ENCODE data around the gene ADK. TPM values are rescaled to one million over a fixed set of nuclear protein-coding genes. Genes with fewer than 3 reads are reported as not detected.
A peak's percentile ranks its signal among the peaks of the same experiment; 100 is the strongest.

The ADK gene
- total RNA-seq, result 47.4 and 50.8 TPM in 2 replicates

GRCh38 chr10:74150990-74151878 is at the start of gene ADK:
TSS of gene ADK (plus strand) at chr10:74151221. CDS start at chr10:74151279, 58 bp downstream.
- intact Hi-C loops (cut with micrococcal nuclease), result loop anchor here (1.0 to 5.0 kb wide), 12 partner anchors 25 to 1083 kb away; partner anchors contain the start of genes KAT6B, SAMD8, SEC24C and VCL
- DNase-seq (ENCODE audit: low spot score), result peak; percentile 99
- H3K4me3 Mint-ChIP-seq, result no peak within 1 kb of the TSS
- H3K4me1 Mint-ChIP-seq (ENCODE audit: low read depth), result peaks cover 29% of the 10 kb centered on the region
- H3K27me3 Mint-ChIP-seq (ENCODE audit: insufficient read depth), result no peaks in the 10 kb centered on the region
- H3K36me3 Mint-ChIP-seq (ENCODE audit: low read depth), result peaks cover 8% of the 10 kb centered on the region
- no peaks in the 10 kb centered on the region for H3K9me3 Mint-ChIP-seq
- H3K27ac Mint-ChIP-seq, result peak within 1 kb of the TSS; percentile 69

GRCh38 chr10:74103560-74104258 is 47.3 kb upstream of the ADK start:
- H3K4me1 Mint-ChIP-seq (ENCODE audit: low read depth), result peaks cover 7% of the 10 kb centered on the region
- intact Hi-C loops (cut with micrococcal nuclease), result loop anchor here (1.0 kb wide), 2 partner anchors 217 to 254 kb away; no protein-coding TSS in a partner anchor
- H3K27me3 Mint-ChIP-seq (ENCODE audit: insufficient read depth), result no peaks in the 10 kb centered on the region
- no peak overlapping the region for H3K4me3 Mint-ChIP-seq
- H3K36me3 Mint-ChIP-seq (ENCODE audit: low read depth), result peaks cover 39% of the 10 kb centered on the region
- no peaks in the 10 kb centered on the region for H3K9me3 Mint-ChIP-seq
- DNase-seq (ENCODE audit: low spot score), result no peak
- no peak overlapping the region for H3K27ac Mint-ChIP-seq

DNA sequence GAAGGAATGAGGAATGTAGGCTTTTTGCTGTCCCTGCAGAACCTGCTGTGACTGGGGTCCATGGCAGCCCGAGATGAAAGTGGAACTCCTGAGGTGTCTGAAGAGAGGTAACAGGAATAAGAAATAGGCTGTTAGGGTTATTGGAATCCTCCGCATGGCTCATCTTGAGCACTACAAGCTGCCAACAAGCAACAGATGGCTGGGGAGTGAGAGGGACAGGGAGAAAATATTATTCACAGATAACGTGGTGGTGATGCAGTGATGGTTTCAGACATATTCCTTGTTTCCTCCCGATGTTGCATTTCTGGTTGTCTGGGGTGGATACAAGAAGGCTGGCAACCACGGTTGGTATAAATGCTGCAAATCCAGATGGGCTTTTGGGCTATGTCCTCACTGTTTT is 46.5 kb upstream of the ADK start:
- H3K36me3 Mint-ChIP-seq (ENCODE audit: low read depth), result peaks cover 36% of the 10 kb centered on the region
- no peaks in the 10 kb centered on the region for H3K9me3 Mint-ChIP-seq
- peaks cover 6% of the 10 kb centered on the region for H3K4me1 Mint-ChIP-seq (ENCODE audit: low read depth)
- DNase-seq (ENCODE audit: low spot score), result no peak
- no peak overlapping the region for H3K4me3 Mint-ChIP-seq
- intact Hi-C loops (cut with micrococcal nuclease), result no loop called here
- no peaks in the 10 kb centered on the region for H3K27me3 Mint-ChIP-seq (ENCODE audit: insufficient read depth)
- H3K27ac Mint-ChIP-seq, result no peak overlapping the region

DNA sequence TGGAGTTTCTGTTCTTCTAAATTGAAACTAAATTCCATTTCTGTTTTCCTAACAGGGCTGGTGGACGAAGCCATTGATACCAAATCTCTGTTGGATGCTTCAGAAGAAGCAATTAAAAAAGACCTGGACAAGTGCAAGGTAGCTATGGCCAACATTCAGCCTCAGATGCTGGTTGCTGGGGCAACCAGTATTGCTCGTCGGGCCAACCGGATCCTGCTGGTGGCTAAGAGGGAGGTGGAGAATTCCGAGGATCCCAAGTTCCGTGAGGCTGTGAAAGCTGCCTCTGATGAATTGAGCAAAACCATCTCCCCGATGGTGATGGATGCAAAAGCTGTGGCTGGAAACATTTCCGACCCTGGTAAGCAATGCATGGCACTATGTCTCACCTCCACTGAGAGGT is 46.0 kb upstream of the ADK start:
- H3K36me3 Mint-ChIP-seq (ENCODE audit: low read depth), result peaks cover 36% of the 10 kb centered on the region
- no peaks in the 10 kb centered on the region for H3K27me3 Mint-ChIP-seq (ENCODE audit: insufficient read depth)
- H3K9me3 Mint-ChIP-seq, result no peaks in the 10 kb centered on the region
- DNase-seq (ENCODE audit: low spot score), result no peak
- H3K27ac Mint-ChIP-seq, result no peak overlapping the region
- peaks cover 11% of the 10 kb centered on the region for H3K4me1 Mint-ChIP-seq (ENCODE audit: low read depth)
- intact Hi-C loops (cut with micrococcal nuclease), result no loop called here
- no peak overlapping the region for H3K4me3 Mint-ChIP-seq

GRCh38 chr10:74107391-74107790 is 43.6 kb upstream of the ADK start:
- no peak overlapping the region for H3K27ac Mint-ChIP-seq
- intact Hi-C loops (cut with micrococcal nuclease), result no loop called here
- peaks cover 50% of the 10 kb centered on the region for H3K36me3 Mint-ChIP-seq (ENCODE audit: low read depth)

DNA sequence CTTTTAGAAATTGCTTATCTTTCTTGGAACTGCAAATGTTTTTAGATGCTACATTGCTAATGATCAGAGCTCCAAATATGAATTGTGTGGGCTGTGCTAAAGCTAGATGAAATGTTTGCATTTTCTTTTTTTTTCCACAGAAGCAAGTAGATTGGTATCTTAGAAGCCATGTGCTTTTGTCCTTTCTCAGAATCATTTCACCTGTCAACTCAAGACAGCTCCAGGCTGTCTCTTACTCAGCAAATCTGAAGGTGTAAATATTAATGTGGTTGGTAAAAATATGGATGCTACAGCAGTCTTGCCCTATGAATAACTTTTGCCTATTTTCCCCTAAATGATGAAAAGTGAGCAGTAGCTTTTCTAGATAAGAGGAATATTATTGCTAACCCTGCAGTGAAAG is 41.6 kb upstream of the ADK start:
- Mint-ChIP-seq H3K36me3 (ENCODE audit: low read depth) (peaks cover 60% of the 10 kb centered on the region), H3K9me3 (no peaks in the 10 kb centered on the region), H3K27me3 (ENCODE audit: insufficient read depth) (no peaks in the 10 kb centered on the region), H3K4me1 (ENCODE audit: low read depth) (peaks cover 11% of the 10 kb centered on the region), H3K4me3 (no peak overlapping the region), H3K27ac (no peak overlapping the region)
- intact Hi-C loops (cut with micrococcal nuclease), result no loop called here
- DNase-seq (ENCODE audit: low spot score), result no peak

More at GRCh38 chr10:74107391-74107790, 43.6 kb upstream of the ADK start:
- Mint-ChIP-seq H3K9me3 (no peaks in the 10 kb centered on the region), H3K4me3 (no peak overlapping the region), H3K27me3 (ENCODE audit: insufficient read depth) (no peaks in the 10 kb centered on the region), H3K4me1 (ENCODE audit: low read depth) (peaks cover 11% of the 10 kb centered on the region)
- no peak for DNase-seq (ENCODE audit: low spot score)

DNA sequence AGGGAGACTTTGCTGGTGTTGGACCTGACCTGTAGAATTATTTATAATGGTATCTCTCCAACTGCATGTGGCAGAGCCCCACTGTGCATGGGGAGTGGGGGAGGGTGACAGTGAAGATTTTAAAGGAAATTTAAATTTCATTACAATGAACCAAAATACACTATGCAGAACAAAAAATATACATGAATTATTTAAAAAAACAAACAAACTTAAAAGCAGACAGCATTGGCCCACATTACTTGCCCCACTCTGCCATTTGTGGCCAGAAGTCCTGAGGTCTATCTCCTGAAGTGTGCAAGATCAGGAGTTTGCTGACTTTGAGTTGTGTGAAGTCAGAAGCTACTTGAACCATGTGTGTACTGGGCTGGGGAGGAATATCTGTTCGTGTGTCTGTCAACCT is 40.9 kb upstream of the ADK start:
- DNase-seq (ENCODE audit: low spot score), result no peak
- Mint-ChIP-seq H3K9me3 (no peaks in the 10 kb centered on the region), H3K36me3 (ENCODE audit: low read depth) (peaks cover 61% of the 10 kb centered on the region), H3K27me3 (ENCODE audit: insufficient read depth) (no peaks in the 10 kb centered on the region), H3K4me3 (no peak overlapping the region), H3K27ac (no peak overlapping the region), H3K4me1 (ENCODE audit: low read depth) (peaks cover 11% of the 10 kb centered on the region)
- intact Hi-C loops (cut with micrococcal nuclease), result no loop called here

DNA sequence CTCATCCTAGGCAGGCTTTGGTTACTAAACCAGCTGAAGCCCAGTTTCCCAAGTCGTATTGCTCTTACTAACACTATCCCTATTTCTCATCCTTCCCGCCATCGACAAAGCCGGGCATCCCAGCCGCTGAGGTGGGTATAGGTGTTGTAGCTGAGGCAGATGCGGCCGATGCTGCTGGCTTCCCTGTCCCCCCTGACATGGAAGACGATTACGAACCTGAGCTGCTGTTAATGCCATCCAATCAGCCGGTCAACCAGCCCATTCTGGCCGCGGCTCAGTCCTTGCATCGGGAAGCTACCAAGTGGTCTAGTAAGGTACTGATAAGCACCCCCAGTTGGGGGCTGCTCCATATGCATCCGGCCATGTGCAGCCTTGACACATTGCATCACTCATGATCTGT is 39.2 kb upstream of the ADK start:
- Mint-ChIP-seq H3K4me3 (no peak overlapping the region), H3K4me1 (ENCODE audit: low read depth) (peaks cover 11% of the 10 kb centered on the region), H3K36me3 (ENCODE audit: low read depth) (peaks cover 66% of the 10 kb centered on the region), H3K9me3 (no peaks in the 10 kb centered on the region), H3K27me3 (ENCODE audit: insufficient read depth) (no peaks in the 10 kb centered on the region), H3K27ac (no peak overlapping the region)
- intact Hi-C loops (cut with micrococcal nuclease), result no loop called here
- no peak for DNase-seq (ENCODE audit: low spot score)

GRCh38 chr10:74113546-74113945 is 37.5 kb upstream of the ADK start:
- peaks cover 27% of the 10 kb centered on the region for H3K4me1 Mint-ChIP-seq (ENCODE audit: low read depth)
- intact Hi-C loops (cut with micrococcal nuclease), result no loop called here
- H3K36me3 Mint-ChIP-seq (ENCODE audit: low read depth), result peaks cover 67% of the 10 kb centered on the region
- H3K4me3 Mint-ChIP-seq, result no peak overlapping the region
- no peak for DNase-seq (ENCODE audit: low spot score)
- H3K27ac Mint-ChIP-seq, result peak overlapping the region; percentile 37
- no peaks in the 10 kb centered on the region for H3K9me3 Mint-ChIP-seq
- no peaks in the 10 kb centered on the region for H3K27me3 Mint-ChIP-seq (ENCODE audit: insufficient read depth)

GRCh38 chr10:74114041-74114448 is 37.0 kb upstream of the ADK start:
- peaks cover 30% of the 10 kb centered on the region for H3K4me1 Mint-ChIP-seq (ENCODE audit: low read depth)
- no peak overlapping the region for H3K4me3 Mint-ChIP-seq
- intact Hi-C loops (cut with micrococcal nuclease), result no loop called here
- H3K27me3 Mint-ChIP-seq (ENCODE audit: insufficient read depth), result no peaks in the 10 kb centered on the region
- no peaks in the 10 kb centered on the region for H3K9me3 Mint-ChIP-seq
- H3K36me3 Mint-ChIP-seq (ENCODE audit: low read depth), result peaks cover 72% of the 10 kb centered on the region
- no peak for DNase-seq (ENCODE audit: low spot score)
- peak overlapping the region; percentile 37 for H3K27ac Mint-ChIP-seq

GRCh38 chr10:74117738-74118137 is 33.3 kb upstream of the ADK start:
- Mint-ChIP-seq H3K4me3 (no peak overlapping the region), H3K27ac (peak overlapping the region; percentile 68), H3K36me3 (ENCODE audit: low read depth) (peaks cover 76% of the 10 kb centered on the region), H3K27me3 (ENCODE audit: insufficient read depth) (no peaks in the 10 kb centered on the region), H3K9me3 (no peaks in the 10 kb centered on the region), H3K4me1 (ENCODE audit: low read depth) (peaks cover 26% of the 10 kb centered on the region)
- intact Hi-C loops (cut with micrococcal nuclease), result no loop called here
- no peak for DNase-seq (ENCODE audit: low spot score)

DNA sequence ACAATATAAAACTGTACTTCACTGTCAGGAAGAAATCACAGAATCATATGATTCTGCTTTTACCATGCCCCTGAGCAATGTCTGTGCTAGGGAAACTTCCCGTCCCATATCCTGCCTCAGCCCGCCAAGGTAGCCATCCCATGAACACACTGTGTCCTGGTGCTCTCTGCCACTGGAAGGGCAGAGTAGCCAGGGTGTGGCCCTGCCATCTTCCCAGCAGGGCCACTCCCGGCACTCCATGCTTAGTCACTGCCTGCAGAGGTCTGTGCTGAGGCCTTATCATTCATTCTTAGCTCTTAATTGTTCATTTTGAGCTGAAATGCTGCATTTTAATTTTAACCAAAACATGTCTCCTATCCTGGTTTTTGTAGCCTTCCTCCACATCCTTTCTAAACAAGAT is 32.2 kb upstream of the ADK start:
- peaks cover 78% of the 10 kb centered on the region for H3K36me3 Mint-ChIP-seq (ENCODE audit: low read depth)

DNA sequence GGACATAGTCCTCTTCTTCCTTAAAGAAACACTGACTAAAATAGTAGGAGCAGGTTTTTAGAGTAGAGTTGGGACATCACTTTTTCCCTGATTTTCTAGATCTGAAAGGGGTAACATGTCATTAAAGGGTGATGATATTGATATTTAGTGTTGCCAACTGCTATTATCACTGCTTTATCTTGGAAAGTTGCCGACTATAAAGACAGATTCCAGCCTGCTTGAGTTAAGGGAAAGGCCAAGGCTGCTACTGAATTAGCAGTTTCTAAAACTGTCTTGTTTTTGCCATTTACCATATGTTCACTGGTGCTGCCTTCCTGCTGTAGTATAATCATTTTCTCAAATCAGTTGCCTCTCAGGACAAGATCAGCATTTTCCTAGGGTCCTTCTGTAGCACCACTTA is 30.1 kb upstream of the ADK start:
- H3K9me3 Mint-ChIP-seq, result no peaks in the 10 kb centered on the region
- H3K4me3 Mint-ChIP-seq, result no peak overlapping the region
- peaks cover 36% of the 10 kb centered on the region for H3K4me1 Mint-ChIP-seq (ENCODE audit: low read depth)
- DNase-seq (ENCODE audit: low spot score), result no peak
- H3K27me3 Mint-ChIP-seq (ENCODE audit: insufficient read depth), result no peaks in the 10 kb centered on the region
- H3K36me3 Mint-ChIP-seq (ENCODE audit: low read depth), result peaks cover 67% of the 10 kb centered on the region
- H3K27ac Mint-ChIP-seq, result no peak overlapping the region
- intact Hi-C loops (cut with micrococcal nuclease), result no loop called here

More for the DNA sequence above, 32.2 kb upstream of the ADK start:
- Mint-ChIP-seq H3K9me3 (no peaks in the 10 kb centered on the region), H3K27me3 (ENCODE audit: insufficient read depth) (no peaks in the 10 kb centered on the region), H3K27ac (peak overlapping the region; percentile 62), H3K4me3 (no peak overlapping the region), H3K4me1 (ENCODE audit: low read depth) (peaks cover 34% of the 10 kb centered on the region)
- intact Hi-C loops (cut with micrococcal nuclease), result no loop called here
- no peak for DNase-seq (ENCODE audit: low spot score)

All from activated T-helper 1 cell treated with anti-CD3 and anti-CD28 coated beads, Interleukin-12 subunit alpha, Interleukin-12 subunit beta, Interleukin-2, Interleukin-4 antibody, amounts not matched to agents 30 ng/mL and 10 ng/mL and 1 ng/mL, durations not matched to agents 14 hours and 24 hours and 36 hours (primary cell).